Measurements from ENCODE around the gene TEKT2. TPM values are rescaled to one million over a fixed set of nuclear protein-coding genes. Genes with fewer than 3 reads are reported as not detected.

Gene TEKT2
- total and polyA plus RNA-seq, 2 of the 8 experiments (the other 6 are each of a cell fraction or from before 2014, with no cell fraction given), result 1.6 to 1.7 TPM

DNA sequence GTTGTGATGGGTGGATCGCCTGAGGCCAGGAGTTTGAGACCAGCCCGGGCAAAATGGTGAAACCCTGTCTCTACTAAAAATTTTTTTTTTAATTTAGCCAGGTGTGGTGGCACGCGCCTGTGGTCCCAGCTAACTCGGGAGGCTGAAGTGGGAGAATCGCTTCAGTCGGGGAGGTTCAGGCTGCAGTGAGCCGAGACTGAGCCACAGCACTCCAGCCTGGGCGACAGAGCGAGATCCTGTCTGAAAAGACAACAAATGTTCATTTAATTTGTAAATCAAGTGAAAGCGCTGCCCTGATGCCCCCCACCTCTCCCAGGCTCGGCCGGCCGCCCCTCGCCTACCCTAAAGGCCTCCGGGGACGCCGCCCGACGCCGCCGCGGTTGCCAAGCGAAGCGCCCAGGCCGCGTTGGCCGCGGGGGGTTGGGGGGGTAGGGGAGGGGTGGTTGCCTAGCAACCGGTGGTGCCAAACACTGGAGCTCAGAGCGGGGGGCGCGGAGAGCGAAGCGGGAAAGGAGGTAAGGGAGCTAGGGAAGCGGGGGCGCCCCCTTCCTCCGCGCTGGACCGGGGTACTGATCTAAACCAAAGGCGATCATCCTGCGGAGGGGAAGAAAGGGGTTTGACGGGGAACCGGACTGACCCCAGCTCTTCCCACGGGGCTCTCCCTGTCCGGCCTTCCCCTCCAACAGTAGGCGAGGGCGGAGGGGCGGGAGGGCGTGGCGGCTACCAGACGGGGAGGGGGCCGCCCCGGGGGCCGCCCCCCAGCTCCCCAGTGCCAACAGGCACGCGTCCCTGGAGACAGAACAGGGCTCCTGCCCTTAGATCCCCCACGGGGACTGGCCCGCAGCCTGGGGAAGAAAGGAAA, at the start of gene TEKT2 (continued):
- TF ChIP-seq, protein P1, sequence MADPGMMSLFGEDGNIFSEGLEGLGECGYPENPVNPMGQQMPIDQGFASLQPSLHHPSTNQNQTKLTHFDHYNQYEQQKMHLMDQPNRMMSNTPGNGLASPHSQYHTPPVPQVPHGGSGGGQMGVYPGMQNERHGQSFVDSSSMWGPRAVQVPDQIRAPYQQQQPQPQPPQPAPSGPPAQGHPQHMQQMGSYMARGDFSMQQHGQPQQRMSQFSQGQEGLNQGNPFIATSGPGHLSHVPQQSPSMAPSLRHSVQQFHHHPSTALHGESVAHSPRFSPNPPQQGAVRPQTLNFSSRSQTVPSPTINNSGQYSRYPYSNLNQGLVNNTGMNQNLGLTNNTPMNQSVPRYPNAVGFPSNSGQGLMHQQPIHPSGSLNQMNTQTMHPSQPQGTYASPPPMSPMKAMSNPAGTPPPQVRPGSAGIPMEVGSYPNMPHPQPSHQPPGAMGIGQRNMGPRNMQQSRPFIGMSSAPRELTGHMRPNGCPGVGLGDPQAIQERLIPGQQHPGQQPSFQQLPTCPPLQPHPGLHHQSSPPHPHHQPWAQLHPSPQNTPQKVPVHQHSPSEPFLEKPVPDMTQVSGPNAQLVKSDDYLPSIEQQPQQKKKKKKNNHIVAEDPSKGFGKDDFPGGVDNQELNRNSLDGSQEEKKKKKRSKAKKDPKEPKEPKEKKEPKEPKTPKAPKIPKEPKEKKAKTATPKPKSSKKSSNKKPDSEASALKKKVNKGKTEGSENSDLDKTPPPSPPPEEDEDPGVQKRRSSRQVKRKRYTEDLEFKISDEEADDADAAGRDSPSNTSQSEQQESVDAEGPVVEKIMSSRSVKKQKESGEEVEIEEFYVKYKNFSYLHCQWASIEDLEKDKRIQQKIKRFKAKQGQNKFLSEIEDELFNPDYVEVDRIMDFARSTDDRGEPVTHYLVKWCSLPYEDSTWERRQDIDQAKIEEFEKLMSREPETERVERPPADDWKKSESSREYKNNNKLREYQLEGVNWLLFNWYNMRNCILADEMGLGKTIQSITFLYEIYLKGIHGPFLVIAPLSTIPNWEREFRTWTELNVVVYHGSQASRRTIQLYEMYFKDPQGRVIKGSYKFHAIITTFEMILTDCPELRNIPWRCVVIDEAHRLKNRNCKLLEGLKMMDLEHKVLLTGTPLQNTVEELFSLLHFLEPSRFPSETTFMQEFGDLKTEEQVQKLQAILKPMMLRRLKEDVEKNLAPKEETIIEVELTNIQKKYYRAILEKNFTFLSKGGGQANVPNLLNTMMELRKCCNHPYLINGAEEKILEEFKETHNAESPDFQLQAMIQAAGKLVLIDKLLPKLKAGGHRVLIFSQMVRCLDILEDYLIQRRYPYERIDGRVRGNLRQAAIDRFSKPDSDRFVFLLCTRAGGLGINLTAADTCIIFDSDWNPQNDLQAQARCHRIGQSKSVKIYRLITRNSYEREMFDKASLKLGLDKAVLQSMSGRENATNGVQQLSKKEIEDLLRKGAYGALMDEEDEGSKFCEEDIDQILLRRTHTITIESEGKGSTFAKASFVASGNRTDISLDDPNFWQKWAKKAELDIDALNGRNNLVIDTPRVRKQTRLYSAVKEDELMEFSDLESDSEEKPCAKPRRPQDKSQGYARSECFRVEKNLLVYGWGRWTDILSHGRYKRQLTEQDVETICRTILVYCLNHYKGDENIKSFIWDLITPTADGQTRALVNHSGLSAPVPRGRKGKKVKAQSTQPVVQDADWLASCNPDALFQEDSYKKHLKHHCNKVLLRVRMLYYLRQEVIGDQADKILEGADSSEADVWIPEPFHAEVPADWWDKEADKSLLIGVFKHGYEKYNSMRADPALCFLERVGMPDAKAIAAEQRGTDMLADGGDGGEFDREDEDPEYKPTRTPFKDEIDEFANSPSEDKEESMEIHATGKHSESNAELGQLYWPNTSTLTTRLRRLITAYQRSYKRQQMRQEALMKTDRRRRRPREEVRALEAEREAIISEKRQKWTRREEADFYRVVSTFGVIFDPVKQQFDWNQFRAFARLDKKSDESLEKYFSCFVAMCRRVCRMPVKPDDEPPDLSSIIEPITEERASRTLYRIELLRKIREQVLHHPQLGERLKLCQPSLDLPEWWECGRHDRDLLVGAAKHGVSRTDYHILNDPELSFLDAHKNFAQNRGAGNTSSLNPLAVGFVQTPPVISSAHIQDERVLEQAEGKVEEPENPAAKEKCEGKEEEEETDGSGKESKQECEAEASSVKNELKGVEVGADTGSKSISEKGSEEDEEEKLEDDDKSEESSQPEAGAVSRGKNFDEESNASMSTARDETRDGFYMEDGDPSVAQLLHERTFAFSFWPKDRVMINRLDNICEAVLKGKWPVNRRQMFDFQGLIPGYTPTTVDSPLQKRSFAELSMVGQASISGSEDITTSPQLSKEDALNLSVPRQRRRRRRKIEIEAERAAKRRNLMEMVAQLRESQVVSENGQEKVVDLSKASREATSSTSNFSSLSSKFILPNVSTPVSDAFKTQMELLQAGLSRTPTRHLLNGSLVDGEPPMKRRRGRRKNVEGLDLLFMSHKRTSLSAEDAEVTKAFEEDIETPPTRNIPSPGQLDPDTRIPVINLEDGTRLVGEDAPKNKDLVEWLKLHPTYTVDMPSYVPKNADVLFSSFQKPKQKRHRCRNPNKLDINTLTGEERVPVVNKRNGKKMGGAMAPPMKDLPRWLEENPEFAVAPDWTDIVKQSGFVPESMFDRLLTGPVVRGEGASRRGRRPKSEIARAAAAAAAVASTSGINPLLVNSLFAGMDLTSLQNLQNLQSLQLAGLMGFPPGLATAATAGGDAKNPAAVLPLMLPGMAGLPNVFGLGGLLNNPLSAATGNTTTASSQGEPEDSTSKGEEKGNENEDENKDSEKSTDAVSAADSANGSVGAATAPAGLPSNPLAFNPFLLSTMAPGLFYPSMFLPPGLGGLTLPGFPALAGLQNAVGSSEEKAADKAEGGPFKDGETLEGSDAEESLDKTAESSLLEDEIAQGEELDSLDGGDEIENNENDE (IDR thresholded peaks at IDR 0.05; ENCODE audit: insufficient replicate concordance, low read length), result no peak
- TF ChIP-seq CEBPB (IDR thresholded peaks at IDR 0.05; ENCODE audit: low read depth, low read length) (no peak), TEAD4 (IDR thresholded peaks at IDR 0.05; ENCODE audit: low read depth, low read length) (no peak), CBX8 (IDR thresholded peaks at IDR 0.05; ENCODE audit: borderline replicate concordance, low read depth, low read length) (no peak), GTF2F1 (IDR thresholded peaks at IDR 0.05; ENCODE audit: borderline replicate concordance, low read depth, low read length) (no peak)
- TF ChIP-seq, protein P2, sequence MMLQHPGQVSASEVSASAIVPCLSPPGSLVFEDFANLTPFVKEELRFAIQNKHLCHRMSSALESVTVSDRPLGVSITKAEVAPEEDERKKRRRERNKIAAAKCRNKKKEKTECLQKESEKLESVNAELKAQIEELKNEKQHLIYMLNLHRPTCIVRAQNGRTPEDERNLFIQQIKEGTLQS (IDR thresholded peaks at IDR 0.05; ENCODE audit: insufficient read depth, low read depth, low read length), result no peak
- TF ChIP-seq, protein P3, sequence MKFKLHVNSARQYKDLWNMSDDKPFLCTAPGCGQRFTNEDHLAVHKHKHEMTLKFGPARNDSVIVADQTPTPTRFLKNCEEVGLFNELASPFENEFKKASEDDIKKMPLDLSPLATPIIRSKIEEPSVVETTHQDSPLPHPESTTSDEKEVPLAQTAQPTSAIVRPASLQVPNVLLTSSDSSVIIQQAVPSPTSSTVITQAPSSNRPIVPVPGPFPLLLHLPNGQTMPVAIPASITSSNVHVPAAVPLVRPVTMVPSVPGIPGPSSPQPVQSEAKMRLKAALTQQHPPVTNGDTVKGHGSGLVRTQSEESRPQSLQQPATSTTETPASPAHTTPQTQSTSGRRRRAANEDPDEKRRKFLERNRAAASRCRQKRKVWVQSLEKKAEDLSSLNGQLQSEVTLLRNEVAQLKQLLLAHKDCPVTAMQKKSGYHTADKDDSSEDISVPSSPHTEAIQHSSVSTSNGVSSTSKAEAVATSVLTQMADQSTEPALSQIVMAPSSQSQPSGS (IDR thresholded peaks at IDR 0.05; ENCODE audit: low read length), result no peak
